ENCODE data around the gene GLI1. TPM values are rescaled to one million over a fixed set of nuclear protein-coding genes. Genes with fewer than 3 reads are reported as not detected.
"Not testable (repeated sequence)": the region's sequence is repeated elsewhere in the genome, so short reads cannot be mapped to it uniquely, and the experiment has no call there.

GLI1 gene
- total RNA-seq, 2 donors from 2014 or later = 1.7 to 13.0 TPM

DNA sequence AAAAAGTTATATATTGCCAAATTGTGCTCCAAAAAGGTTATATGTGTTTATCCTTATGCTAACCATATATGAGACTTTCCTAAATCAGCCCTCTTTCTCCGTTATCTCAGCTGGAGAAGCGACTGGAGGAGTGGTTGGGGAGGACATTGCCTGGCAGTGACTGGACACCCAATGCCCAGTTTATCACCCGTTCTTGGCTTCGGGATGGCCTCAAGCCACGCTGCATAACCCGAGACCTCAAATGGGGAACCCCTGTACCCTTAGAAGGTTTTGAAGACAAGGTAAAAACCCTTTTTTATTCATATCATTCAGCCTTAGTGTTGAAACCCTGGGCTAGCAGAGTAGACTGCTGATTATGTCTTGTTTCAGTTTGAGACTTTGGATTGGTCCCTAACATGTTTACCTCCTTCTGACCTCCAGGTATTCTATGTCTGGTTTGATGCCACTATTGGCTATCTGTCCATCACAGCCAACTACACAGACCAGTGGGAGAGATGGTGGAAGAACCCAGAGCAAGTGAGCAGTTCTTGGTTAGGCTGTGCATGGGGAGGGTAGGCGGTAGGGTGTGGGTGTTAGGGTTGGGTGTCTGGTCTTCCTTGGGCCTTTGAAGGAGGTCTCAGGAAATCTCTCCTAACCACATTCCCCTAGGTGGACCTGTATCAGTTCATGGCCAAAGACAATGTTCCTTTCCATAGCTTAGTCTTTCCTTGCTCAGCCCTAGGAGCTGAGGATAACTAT lies 52.2 kb downstream of the GLI1 start:
- H3K9me3 ChIP-seq = no peaks in the 10 kb centered on the region
- DNase-seq (ENCODE audit: low spot score) (no peak), ATAC-seq (ENCODE audit: insufficient number of reproducible peaks, low FRiP score, low read depth) (no peak)
- no peaks in the 10 kb centered on the region for H3K4me1 ChIP-seq (ENCODE audit: control insufficient read depth in 1 of 2, low read depth in 2 of 2)
- H3K27me3 ChIP-seq (replicated peaks; ENCODE audit: insufficient read depth) = no peaks in the 10 kb centered on the region
- no peak overlapping the region for H3K4me3 ChIP-seq
- peaks cover 58% of the 10 kb centered on the region for H3K36me3 ChIP-seq
- no peak overlapping the region for H3K27ac ChIP-seq
- TF ChIP-seq, protein P1, sequence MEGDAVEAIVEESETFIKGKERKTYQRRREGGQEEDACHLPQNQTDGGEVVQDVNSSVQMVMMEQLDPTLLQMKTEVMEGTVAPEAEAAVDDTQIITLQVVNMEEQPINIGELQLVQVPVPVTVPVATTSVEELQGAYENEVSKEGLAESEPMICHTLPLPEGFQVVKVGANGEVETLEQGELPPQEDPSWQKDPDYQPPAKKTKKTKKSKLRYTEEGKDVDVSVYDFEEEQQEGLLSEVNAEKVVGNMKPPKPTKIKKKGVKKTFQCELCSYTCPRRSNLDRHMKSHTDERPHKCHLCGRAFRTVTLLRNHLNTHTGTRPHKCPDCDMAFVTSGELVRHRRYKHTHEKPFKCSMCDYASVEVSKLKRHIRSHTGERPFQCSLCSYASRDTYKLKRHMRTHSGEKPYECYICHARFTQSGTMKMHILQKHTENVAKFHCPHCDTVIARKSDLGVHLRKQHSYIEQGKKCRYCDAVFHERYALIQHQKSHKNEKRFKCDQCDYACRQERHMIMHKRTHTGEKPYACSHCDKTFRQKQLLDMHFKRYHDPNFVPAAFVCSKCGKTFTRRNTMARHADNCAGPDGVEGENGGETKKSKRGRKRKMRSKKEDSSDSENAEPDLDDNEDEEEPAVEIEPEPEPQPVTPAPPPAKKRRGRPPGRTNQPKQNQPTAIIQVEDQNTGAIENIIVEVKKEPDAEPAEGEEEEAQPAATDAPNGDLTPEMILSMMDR (IDR thresholded peaks at IDR 0.05) = no peak

DNA sequence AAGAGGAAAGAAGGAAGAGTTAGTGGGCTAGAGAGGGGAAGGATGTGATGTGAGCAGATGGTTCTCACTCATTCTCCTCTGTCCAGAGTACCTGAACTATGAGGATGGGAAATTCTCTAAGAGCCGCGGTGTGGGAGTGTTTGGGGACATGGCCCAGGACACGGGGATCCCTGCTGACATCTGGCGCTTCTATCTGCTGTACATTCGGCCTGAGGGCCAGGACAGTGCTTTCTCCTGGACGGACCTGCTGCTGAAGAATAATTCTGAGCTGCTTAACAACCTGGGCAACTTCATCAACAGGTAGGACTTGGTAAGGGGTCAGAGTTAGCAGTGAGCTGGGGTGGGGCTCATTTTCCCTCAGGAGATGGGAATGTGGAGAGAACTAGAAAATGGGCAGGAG lies 53.1 kb downstream of the GLI1 start:
- H3K4me1 ChIP-seq (ENCODE audit: control insufficient read depth in 1 of 2, low read depth in 2 of 2) = peaks cover 3 to 7% of the 10 kb centered on the region in 2 donors
- H3K36me3 ChIP-seq = peaks cover 64% of the 10 kb centered on the region
- H3K9me3 ChIP-seq = no peaks in the 10 kb centered on the region
- DNase-seq (ENCODE audit: low spot score) = no peak
- no peak for ATAC-seq (ENCODE audit: insufficient number of reproducible peaks, low FRiP score, low read depth)
- H3K27me3 ChIP-seq (replicated peaks; ENCODE audit: insufficient read depth) = no peaks in the 10 kb centered on the region
- no peak overlapping the region for H3K27ac ChIP-seq
- H3K4me3 ChIP-seq = no peak overlapping the region
- TF ChIP-seq, protein P1 (IDR thresholded peaks at IDR 0.05) = no peak

DNA sequence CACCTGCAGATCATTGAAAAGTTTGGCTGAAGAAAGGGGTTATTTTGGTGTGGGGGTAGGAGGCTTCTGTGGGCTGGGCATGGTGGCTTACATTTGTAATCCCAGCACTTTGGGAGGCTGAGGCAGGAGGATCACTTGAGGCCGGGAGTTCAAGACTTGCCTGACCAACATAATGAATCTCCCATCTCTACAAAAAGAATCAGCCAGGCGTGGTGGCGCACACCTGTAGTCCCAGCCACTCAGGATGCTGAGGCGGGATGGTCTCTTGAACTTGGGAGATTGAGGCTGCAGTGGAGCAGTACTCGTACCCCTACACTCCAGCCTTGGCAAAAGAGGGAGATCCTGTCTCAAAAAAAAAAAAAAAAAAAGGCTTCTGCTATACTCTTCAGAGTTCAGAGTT lies 53.7 kb downstream of the GLI1 start:
- no peaks in the 10 kb centered on the region for H3K9me3 ChIP-seq
- H3K27ac ChIP-seq = no peak overlapping the region
- H3K4me1 ChIP-seq (ENCODE audit: control insufficient read depth in 1 of 2, low read depth in 2 of 2) = peaks cover 9 to 13% of the 10 kb centered on the region in 2 donors
- DNase-seq (ENCODE audit: low spot score) = no peak
- peaks cover 64% of the 10 kb centered on the region for H3K36me3 ChIP-seq
- H3K4me3 ChIP-seq = no peak overlapping the region
- H3K27me3 ChIP-seq (replicated peaks; ENCODE audit: insufficient read depth) = no peaks in the 10 kb centered on the region
- no peak for ATAC-seq (ENCODE audit: insufficient number of reproducible peaks, low FRiP score, low read depth)
- TF ChIP-seq, protein P1 (IDR thresholded peaks at IDR 0.05) = no peak

DNA sequence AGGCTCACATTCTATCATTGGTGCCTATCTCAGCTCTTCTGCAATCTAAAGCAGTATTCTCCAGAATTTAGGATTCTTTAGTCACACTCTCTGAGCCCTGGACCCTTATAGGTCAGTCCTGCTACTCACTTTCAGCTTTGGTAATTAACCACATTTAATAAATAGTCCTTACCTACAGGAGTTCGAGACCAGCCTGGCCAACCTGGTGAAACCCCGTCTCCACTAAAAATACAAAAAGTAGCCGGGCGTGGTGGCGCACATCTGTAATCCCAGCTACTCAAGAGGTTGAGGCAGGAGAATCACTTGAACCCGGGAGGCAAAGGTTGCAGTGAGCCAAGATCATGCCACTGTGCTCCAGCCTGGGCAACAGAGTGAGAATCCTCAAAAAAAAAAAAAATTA lies 54.1 kb downstream of the GLI1 start:
- not testable (repeated sequence) for H3K4me3 ChIP-seq; H3K27ac ChIP-seq; ATAC-seq (ENCODE audit: insufficient number of reproducible peaks, low FRiP score, low read depth); DNase-seq (ENCODE audit: low spot score); H3K27me3 ChIP-seq (replicated peaks; ENCODE audit: insufficient read depth); H3K9me3 ChIP-seq
- peaks cover 64% of the 10 kb centered on the region for H3K36me3 ChIP-seq
- peaks cover 14 to 17% of the 10 kb centered on the region in 2 donors for H3K4me1 ChIP-seq (ENCODE audit: control insufficient read depth in 1 of 2, low read depth in 2 of 2)

DNA sequence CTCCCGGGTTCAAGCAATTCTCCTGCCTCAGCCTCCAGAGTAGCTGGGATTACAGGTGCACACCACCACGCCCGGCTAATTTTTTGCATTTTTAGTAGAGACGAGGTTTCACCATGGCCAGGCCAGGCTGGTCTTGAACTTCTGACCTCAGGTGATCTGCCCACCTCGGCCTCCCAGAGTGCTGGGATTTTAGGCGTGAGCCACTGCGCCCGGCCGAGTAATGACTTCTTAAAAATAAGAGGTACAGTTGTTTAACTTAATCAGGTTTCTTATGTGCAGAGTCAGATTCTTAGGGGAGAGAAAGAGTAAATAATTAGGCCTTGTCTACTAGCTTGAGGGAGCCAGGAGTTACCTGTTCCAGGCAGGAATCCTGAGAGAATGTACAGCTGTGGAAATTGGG lies 54.7 kb downstream of the GLI1 start:
- H3K9me3 ChIP-seq; H3K27me3 ChIP-seq (replicated peaks; ENCODE audit: insufficient read depth); H3K4me3 ChIP-seq; ATAC-seq (ENCODE audit: insufficient number of reproducible peaks, low FRiP score, low read depth); H3K27ac ChIP-seq; DNase-seq (ENCODE audit: low spot score): not testable (repeated sequence)
- peaks cover 19 to 23% of the 10 kb centered on the region in 2 donors for H3K4me1 ChIP-seq (ENCODE audit: control insufficient read depth in 1 of 2, low read depth in 2 of 2)
- H3K36me3 ChIP-seq = peaks cover 61% of the 10 kb centered on the region

DNA sequence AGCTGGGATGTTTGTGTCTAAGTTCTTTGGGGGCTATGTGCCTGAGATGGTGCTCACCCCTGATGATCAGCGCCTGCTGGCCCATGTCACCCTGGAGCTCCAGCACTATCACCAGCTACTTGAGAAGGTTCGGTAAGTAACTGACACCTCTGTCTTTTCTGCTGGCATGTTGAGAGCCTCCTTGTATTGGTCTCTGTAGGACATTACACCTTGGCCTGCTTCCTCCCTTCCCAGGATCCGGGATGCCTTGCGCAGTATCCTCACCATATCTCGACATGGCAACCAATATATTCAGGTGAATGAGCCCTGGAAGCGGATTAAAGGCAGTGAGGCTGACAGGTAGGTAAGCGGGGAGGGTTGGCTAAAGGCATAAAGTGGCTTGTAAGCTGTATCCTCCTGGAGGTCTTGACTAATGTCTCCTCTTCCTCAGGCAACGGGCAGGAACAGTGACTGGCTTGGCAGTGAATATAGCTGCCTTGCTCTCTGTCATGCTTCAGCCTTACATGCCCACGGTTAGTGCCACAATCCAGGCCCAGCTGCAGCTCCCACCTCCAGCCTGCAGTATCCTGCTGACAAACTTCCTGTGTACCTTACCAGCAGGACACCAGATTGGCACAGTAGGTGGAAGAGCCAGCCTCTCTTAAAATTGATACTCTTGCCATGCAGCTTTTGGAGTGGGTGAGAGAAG lies 55.3 kb downstream of the GLI1 start:
- ATAC-seq (ENCODE audit: insufficient number of reproducible peaks, low FRiP score, low read depth) (no peak), DNase-seq (ENCODE audit: low spot score) (no peak)
- H3K4me1 ChIP-seq (ENCODE audit: control insufficient read depth in 1 of 2, low read depth in 2 of 2) = peaks cover 22 to 25% of the 10 kb centered on the region in 2 donors
- H3K9me3 ChIP-seq = no peaks in the 10 kb centered on the region
- no peak overlapping the region for H3K27ac ChIP-seq
- no peak overlapping the region for H3K4me3 ChIP-seq
- TF ChIP-seq, protein P1 (IDR thresholded peaks at IDR 0.05) = no peak
- peaks cover 55% of the 10 kb centered on the region for H3K36me3 ChIP-seq
- H3K27me3 ChIP-seq (replicated peaks; ENCODE audit: insufficient read depth) = no peaks in the 10 kb centered on the region

All from thoracic aorta (tissue), 2 donors.